ENCODE data around the gene DDIT4.

- TF ChIP-seq CTCF (conservative IDR thresholded peaks at IDR 0.05; ENCODE audit: low read depth, low read length) = no peak
- TF ChIP-seq POLR2A (IDR thresholded peaks at IDR 0.05; ENCODE audit: low read depth, low read length) = no peak
- TF ChIP-seq MAZ (IDR thresholded peaks at IDR 0.05; ENCODE audit: borderline replicate concordance, low read depth, low read length) = no peak
- no peak for TF ChIP-seq RAD21 (IDR thresholded peaks at IDR 0.05; ENCODE audit: low read length)
- TF ChIP-seq ELK1 (IDR thresholded peaks at IDR 0.05; ENCODE audit: borderline replicate concordance, low read depth, low read length) = no peak
Observed at GRCh38 chr10:72260239-72260975, 13.3 kb upstream of the DDIT4 start.
